GM21825 (cell line): ENCODE results near the gene KLHL29.

Source experiments
- ATAC-seq: cut with Tn5 transposase; IDR thresholded peaks from one replicate; pipeline ENCODE4 v1.9.1; 2021; ENCODE audit warnings: mild to moderate bottlenecking, moderate library complexity; ENCODE audit not compliant: unreplicated experiment

KLHL29 gene

DNA sequence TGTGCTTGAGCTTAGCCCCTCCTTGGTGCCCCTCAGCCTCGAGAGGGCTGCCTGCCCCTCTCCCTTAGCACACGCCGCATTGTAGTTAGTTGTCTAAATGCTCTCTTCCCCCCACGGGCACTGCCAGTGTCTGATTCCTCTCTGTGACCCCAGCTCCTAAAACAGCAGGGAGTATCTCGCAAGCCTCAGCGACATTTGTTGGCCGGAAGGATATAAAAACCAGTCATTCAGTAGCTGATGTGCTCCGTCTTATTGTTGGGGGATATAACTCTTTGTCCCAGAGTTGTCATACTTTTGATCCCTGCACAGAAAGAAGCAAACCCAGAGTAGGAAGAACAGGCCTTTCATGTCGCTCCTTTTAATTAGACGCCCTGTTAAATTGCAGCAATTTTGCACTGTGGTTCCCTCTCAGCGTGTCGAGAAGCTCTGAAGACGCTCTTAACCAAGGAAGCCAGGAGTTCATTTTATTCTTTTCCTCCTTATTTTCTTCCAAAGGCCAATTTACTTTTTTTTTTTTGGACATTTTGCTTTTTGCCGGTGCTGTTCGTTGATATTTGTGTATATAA lies 201.8 kb downstream of the KLHL29 start:
- no peak for ATAC-seq

DNA sequence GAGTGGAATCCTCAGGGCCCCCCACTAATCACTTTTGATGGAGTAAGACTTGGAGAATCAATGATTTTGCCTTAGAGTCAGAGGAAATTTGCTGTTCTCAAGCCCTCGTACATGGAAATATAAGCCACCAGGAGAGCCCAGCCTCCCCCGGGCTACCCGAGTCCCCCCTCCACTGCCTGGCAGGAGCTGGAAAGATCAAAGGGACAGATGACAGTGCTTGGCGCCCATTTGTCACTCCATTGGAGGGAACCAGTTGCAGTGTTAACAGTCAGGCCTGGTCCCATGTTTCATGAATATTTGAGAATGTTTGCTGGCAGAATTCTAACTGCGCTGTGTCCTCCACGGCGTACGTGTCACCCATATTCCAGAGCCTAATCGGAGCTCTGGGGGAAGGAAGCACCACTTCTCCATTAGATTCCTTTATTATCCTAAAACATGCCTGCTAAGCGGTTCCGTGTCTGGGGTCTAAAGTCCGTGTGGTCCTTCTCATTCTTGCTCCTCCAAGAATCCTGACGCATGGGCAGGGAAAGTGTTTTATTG lies 202.4 kb downstream of the KLHL29 start:
- ATAC-seq, result no peak

DNA sequence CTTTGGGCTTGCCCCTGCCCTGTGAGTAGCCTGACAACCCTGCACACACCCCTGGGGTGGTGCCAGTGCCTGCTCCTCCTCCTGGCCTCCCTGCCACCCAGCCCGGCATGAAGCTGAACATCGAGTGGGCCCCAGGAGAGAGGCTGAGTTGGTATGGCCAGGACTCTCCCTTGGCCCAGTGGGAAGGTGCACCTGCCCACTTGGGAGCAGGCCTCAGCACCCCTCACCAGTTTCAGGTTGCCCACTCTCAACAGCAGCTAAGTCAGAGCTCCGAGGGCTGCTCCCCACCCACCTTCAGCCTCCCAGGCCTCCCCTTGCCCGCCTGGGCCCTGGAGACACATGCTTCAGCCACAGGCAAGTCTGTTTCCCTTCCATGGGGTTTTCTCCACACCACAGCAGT lies 203.1 kb downstream of the KLHL29 start:
- no peak for ATAC-seq

DNA sequence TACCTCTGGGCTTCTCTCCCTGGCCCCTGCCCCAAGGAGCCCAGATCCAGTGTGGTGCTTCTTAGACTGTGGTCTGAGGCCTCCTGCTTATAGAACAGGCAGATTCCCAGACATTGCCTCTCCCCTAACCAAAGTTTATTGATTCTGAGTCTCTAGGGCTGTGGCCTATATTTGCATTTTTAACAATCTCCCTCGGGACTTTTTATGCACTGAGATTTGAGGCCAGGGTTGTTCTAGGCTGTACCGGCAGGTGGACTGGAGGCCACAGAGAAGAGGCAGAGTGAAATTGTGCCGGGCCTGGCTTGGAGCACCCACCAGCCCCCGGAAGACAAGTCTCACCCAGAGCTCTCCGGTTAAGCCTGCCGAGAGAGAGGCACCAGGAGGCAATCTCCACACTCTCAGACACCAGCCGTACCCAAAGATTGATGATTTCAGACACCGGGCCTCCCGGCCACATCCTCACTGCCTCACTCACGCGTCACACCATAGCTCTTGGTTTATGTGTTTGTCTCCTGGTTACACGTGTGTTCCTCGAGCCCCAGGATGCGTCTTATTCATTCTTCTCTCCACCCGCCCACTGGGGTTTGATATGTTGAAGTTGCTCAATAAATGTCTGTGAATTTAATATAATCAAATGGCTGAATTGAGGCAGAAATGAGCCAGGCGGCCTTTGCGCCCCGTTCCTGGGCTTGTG lies 203.7 kb downstream of the KLHL29 start:
- no peak for ATAC-seq

DNA sequence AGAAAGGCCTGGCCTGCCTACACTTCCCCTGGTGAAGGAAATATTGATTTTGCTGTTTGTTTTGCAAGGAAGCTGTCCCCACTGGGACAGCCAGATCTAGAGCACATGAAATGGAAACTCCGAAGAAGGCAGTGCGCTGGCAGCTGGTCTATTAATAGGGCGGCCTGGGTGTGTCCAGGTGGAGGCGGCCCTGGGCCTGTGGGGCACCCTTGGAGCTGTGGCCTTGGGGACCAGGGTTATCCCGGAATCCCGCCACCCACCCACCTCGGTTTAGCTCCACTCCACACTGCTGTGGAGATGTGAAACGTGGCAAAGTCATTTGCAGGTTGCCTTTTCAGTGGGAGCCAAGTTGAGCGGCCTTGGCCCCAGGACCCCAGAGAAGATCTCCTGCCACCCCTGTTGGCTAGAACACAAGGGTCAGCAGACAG lies 204.3 kb downstream of the KLHL29 start:
- no peak for ATAC-seq

DNA sequence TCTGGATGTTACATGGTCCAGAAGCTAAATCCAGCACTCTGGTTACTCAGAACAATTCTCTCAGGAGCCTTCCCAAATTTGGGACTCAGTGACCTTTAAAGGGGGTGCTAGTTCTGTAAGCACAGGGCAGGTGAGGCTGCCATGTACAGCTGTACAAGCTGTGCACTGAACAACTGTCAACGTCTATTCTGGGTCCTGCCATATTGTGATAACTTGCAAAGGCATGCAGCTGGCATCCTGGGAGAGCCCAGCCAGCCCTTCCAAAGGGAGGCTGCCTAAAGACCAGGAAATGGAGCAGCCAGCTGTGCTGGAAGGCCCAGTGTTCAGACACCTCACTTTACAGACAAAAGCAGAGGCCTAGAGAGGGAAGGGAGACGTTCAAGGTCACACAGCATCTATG lies 204.8 kb downstream of the KLHL29 start:
- ATAC-seq, result no peak

DNA sequence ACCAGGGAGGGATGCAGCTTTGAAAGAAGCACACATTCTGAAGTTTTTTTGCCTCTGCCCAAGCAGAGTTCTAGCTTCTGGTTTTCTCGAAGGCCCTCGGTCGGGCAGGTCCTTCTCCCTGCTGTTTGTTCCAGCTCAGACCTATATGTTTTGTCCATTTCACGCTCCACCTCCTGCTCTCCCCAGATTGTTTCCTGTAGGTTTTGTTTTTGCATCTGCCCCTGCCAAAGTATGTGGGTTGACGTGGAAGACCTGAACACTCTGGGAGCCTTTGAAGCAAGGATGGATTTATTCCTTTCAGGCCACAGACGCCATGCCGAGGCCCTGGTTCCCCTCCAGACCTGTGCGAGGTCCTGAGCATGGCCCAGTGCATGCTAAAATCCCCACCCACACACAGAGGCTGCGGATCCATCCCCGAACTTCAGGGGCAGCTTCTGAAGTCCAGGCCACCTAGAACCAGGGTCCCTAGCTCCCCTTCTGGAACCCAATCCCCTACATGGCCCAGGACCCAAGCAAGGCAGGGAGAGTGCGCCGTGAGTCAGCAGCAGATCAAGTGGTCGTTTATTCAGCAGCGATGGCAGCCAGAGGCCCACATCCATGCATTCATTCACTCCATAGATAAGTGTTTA lies 205.4 kb downstream of the KLHL29 start:
- no peak for ATAC-seq

DNA sequence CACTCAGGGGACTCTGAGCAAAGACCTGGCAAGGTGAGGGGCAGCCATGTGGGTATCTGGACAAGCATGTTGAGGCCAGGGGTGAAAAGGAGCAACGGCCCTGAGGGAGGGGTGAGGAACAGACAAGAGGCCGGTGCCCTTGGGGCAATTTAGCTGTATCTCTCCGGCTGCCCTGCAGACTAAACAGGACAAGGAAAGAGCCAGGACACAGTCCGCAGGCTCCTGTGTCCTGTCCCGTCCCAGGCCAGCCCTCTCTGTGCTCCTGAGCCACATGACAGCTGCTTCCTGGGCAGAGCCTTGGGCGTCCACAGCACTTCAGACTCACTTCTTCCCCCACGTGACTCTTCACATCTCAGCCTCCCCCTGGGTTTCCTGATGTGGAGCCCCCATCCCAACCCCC lies 206.1 kb downstream of the KLHL29 start:
- no peak for ATAC-seq

DNA sequence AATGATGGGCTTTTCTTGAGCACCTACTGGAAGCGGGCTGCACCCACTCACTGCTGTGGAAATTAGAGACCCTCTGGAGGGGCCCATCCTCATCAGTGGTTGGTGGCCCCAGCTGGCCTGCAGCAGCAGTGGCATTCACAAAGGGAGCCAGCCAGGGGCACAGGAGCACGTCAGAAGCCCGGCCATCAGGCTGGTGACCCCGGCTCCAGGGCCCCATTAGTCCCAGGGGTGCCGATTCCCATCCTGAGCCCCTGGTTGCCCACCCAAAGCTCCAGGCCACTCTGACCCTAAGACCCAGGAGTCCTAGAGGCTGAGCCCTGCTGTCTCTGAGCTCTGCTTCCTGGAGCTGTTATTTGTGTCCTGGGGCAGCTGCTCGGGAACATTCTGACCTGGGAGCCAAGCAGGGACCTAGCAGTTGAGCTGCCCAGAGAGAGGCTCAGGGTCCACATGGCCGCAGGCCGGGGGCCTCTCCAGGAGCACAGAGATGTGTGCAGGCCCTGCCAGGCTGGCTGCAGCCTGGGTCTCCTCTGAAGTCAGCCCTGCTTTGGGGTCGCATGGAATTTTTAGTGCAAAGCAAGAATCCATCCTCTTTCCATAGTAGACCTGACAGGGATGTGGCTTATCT lies 207.2 kb downstream of the KLHL29 start:
- ATAC-seq, result no peak

DNA sequence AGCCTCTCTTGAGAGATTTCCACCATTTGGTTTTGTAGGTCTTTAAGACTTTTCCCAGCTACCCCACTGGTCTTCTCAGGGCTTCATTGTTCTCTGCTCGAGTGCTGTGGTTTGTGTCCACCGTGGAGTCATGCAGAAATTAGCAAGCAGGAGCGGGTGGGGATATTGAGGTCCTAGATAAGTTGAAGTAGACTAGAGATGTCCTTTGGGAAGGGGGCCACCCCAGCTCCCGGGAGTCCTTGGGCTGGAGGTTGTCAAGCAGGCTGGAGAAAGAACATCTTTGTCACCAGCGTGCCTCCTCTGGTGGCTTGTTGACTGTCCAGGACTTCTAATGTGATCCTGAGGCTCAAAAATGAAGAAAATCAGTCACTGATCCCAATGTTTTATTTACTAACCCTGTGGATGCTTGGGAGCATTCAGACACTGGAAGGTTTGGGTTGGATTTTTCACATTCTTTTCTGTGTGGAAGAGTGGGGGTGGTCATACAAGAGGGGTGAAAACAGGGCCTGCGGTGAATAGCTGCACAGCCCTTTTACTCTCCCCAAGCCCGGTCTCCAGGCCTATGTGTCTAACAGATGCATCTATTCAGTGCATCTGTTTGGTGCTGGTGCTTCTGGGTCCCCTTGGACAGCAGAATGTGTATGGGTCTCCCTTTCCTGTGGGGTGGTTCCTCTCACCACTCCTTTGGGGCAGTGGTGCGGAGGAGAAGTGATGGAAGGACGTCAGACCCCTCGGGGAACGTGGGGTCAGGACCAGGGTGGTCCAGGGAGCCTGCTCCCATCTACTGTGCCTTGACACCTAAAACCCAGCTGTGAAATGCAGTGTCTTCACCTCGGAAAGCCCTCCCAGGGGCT lies 208.1 kb downstream of the KLHL29 start:
- ATAC-seq, result no peak

DNA sequence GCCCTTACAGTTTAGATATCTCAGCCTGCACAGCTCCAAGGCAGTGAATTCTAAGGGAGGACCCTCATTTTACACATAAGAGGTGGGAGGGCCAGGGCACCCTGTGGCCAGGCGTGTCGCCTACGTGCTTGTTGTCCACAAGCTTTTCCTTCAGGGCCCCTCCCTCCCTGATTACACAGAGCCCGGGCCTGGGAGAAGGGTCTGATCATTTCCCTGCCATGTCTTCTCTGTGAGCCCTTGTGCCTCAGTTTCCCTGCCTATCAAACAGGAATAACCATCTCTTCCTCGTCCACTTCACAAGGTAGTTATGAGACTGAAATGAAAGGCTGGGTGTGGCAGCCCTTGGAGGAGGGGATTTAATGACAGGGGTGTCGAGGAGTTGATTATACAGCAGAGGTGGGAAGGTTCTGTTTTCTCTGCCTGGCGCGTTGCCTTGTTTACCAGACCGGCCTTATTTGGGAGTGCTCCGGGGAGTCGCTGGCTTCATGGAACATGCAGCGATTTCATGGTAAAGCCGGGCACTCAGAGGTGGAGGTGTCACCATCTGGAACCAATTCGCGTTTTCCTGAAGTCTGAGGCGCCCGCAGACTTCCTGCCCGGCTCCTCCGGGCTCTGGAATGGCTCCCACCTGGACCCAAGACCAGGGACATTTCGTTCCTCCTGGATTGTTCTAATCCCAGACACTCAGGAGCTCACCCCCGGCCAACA lies 208.9 kb downstream of the KLHL29 start:
- ATAC-seq, result no peak

DNA sequence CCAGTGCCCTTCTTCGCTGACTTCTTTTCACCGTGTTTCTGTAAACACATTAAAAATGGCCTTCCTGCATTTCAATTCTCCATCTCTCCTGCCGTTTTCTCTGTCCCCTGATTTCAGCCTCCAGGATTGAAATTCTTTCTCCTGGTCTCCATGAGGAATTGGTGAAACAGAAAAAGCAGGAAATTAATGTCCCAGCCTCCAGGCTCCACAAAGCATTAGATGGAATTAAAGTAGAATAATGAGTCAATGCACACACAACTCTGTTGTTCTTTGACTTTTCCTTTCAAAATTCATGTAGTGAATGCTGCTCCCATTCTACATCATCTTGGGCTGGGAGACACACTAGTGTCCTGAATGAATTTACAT lies 209.5 kb downstream of the KLHL29 start:
- no peak for ATAC-seq

DNA sequence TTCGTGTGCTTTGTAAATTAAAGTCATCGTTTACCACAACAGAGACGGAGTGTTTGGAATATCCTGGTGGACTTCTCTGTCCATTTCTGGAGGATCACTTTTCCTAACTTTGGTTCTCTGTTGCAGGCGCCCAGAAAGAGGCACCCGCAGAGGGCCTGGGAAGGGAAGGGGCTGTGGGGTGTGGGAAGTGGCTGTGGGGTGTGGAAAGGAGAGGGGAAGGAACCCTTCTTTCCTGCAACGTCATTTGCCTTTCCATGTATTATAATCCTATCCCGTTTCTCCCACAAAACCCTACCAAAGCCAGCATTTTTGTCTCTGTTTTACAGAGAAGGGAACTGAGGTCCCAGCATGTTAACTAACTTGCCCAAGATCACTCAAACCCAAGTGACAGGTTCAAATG lies 210.0 kb downstream of the KLHL29 start:
- no peak for ATAC-seq

DNA sequence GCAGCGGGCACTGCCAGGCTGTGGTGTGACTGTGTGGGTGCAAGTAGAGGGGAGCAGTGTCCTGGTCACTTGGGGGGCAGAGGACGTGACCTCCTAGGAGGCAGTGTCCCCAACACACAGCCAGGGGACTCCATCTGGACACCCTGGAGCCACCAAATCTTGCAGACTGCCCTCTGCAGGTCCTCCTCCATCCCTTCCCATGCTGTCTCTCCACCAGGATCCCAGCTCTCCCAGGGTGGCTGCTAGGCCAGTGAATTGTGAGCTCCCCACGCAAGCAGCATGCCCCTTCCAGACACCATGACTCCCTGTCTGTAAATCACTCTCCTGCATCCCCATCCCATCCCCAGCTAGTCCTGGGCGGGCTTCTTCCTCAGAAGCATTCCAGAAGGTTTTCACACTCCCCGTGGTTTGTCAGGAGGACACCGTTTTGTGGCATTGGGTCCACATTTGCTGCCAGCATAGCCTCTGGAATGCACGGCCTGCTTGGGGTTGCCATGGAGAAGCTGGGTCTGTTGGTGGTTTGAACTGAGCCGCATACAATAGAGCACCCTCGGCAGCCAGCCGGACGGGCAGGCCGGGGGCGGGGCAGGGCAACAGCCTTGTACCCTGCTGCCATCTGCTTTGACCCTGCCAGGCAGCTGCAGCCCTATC lies 210.7 kb downstream of the KLHL29 start:
- no peak for ATAC-seq

DNA sequence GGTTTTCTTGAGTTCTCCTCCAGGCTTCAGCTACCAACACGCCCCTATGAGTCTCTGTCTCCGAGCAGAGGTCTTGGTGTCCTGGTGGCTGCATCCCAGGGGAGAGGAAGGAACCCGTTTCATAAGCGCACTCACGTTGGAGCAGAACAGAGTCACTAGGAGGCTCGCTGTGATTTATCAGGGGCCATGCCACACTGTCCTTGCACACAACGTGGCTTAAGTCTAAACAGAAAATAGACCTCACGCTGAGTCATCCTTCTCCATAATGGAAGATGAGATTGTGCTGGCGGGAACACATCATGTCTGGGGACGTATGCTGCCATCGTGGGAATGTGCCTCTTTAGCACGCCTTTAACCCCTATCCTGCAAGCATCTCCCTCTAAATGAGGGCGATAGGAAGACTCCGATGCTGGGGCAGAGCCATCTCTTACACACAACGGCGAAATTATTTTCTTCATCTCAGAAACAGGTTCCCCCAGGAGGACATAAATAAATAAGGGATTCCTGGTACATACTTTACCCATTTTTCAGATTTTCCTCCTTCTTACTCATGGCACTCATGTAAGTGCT lies 211.4 kb downstream of the KLHL29 start:
- ATAC-seq, result no peak

DNA sequence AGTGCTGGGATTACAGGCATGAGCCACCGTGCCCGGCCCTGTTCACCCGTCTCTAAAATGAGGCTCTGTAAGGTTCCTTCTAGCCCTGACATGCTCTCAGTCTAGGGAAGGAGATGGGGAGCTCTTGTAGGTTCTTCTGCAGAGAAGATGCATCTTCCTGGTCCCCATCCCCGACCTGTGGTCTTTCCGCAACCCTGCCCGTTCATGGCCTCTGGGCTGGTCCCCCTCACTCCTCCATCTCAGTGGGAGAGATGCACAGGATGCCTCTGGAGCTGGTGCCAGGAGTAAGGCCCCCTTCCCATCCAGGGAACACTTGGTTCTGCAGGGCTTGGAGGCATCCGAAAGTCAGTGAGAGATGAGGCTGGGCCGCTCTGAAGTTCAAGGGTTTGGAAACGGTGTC lies 212.7 kb downstream of the KLHL29 start:
- ATAC-seq, result no peak

DNA sequence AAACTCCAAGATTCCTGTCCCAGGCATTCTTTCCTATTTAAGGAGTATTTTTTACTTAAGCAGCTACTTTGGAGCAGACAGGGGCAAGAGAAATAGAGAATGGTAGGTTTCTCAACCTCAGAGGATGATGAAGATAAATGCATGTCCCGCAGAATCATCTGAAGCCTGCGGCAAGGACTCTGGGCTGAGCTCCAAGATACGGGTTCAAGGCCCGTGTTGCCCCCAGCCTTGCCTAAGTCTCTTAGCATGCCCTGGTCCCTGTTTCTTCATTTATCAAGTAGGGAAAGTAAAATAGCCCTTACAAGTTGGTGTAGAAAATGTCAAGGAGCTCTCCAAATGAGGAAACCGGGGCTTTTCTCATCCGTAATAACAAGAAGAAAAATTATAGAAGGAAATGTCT lies 214.0 kb downstream of the KLHL29 start:
- no peak for ATAC-seq

DNA sequence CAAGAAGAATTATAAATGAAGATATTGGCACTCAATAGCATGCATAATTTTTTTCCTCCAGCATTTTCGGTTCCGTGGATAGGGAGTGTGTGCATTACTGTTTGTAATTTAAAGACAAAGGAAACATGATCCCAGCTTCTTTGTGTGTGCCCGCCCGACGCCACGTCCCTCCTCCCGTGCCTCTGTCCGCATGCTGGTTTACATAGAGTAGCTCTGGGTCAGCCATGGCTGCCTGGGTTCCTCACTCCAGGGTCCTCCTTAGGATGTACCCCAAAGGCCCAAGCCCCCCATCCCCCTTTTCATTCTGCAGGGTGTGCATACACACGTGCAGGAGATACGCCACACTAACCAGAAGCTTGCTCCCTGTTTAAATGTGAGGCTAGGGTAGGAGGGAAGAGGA lies 214.7 kb downstream of the KLHL29 start:
- ATAC-seq, result no peak

DNA sequence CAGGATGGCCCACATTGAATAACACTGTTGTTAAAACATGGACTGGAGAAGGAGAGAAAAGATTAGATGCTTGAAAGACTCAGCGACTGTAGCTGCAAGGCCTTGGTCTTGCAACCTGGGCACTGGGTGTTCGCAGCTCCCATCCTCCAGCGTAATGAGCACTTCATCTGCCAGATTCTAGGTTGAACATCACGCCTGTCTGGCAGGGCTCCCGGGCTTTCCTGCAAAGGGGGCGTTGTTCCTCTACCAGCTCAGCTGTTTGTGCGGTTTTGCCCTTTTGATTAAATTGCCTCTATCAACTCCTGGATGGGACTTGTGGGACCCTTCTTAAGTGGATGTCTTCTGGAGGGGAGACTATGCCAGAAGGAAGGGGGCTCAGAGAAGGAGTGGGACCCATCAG lies 215.4 kb downstream of the KLHL29 start:
- ATAC-seq, result no peak
